H1 (cell line): ENCODE data around the gene CNOT1. TPM values are rescaled to one million over a fixed set of nuclear protein-coding genes. Genes with fewer than 3 reads are reported as not detected.

ENCODE experiments used
- ASH2L ChIP-seq: fragments of 200-600, 300-600 bp; sonication (generic); IDR thresholded peaks from one replicate; pipeline ENCODE4 v1.7.1; 2017; ENCODE audit warnings: low read length
- CHD2 ChIP-seq: IDR thresholded peaks from 2 replicates; pipeline ENCODE4 v1.6.1; 2012; ENCODE audit warnings: low read length, improper control_type of control experiment
- KDM1A ChIP-seq: fragments of 200-600, 300-600 bp; sonication (generic); IDR thresholded peaks from 2 replicates; pipeline ENCODE4 v1.7.1; 2016; ENCODE audit warnings: mild to moderate bottlenecking, low read length, borderline replicate concordance
- PHF8 ChIP-seq: fragments of 200-600 bp; sonication (generic); conservative IDR thresholded peaks from 2 replicates; pipeline ENCODE4 v1.7.1; 2012; ENCODE audit warnings: low read depth, mild to moderate bottlenecking, inconsistent platforms, low read length, moderate library complexity
- POLR2A ChIP-seq, 2 experiments: IDR thresholded peaks; 1 replicate in 1 of 2; 2 replicates in 1 of 2; pipeline ENCODE4 v1.6.1; 2011; ENCODE audit warnings: low read depth in 2 of 2, low read length in 2 of 2, mild to moderate bottlenecking in 2 of 2; ENCODE audit errors: control extremely low read depth in 1 of 2
- SIRT6 ChIP-seq: IDR thresholded peaks from one replicate; pipeline ENCODE4 v1.7.1; 2012; ENCODE audit warnings: low read length, inconsistent platforms
- SRF ChIP-seq: IDR thresholded peaks from 2 replicates; pipeline ENCODE4 v1.6.1; 2011; ENCODE audit warnings: mild to moderate bottlenecking, low read depth, low read length, moderate library complexity
- TBP ChIP-seq: IDR thresholded peaks from 2 replicates; pipeline ENCODE4 v1.6.1; 2011; ENCODE audit warnings: low read depth, low read length, improper control_type of control experiment
- polyA plus RNA-seq, 7 experiments: library from polyadenylated mRNA; depleted of rRNA in 3 of 7; stranded (reverse) in 5 of 7; unstranded in 2 of 7; fragments of >200 nt in 5 of 7; fragments of 200-250 nt in 2 of 7; gene quantifications; 1 replicate in 5 of 7; 2 replicates in 1 of 7; 4 replicates in 1 of 7; pipeline versions ENCODE4 v1.2.1 to v1.2.3, GENCODE V29; 2011 to 2013; ENCODE audit warnings: missing spikeins in 2 of 7, mixed read lengths in 2 of 7
- total RNA-seq: library from RNA; stranded (reverse); fragmentation: NEBNext Ultra II Directional; extraction: Animal tissue kit (Norgen Biotek cat#: 25700); gene quantifications from 2 replicates; pipeline ENCODE4 v1.2.1, GENCODE V29; 2021
- TF ChIP-seq, protein P1 (sequence below): fragments of 300-600 bp; sonication (generic); IDR thresholded peaks from 2 replicates; pipeline ENCODE4 v1.7.1; 2012; ENCODE audit warnings: low read length, moderate library complexity, mild to moderate bottlenecking, inconsistent platforms; ENCODE audit not compliant: insufficient replicate concordance
- TF ChIP-seq, protein P2 (sequence below): IDR thresholded peaks from 2 replicates; pipeline ENCODE4 v1.6.1; 2012; ENCODE audit warnings: low read length, inconsistent platforms

Gene CNOT1
- total and polyA plus RNA-seq, 2 of the 8 experiments (the other 6 are each of a cell fraction or from before 2014, with no cell fraction given) = 306 to 319 TPM

DNA sequence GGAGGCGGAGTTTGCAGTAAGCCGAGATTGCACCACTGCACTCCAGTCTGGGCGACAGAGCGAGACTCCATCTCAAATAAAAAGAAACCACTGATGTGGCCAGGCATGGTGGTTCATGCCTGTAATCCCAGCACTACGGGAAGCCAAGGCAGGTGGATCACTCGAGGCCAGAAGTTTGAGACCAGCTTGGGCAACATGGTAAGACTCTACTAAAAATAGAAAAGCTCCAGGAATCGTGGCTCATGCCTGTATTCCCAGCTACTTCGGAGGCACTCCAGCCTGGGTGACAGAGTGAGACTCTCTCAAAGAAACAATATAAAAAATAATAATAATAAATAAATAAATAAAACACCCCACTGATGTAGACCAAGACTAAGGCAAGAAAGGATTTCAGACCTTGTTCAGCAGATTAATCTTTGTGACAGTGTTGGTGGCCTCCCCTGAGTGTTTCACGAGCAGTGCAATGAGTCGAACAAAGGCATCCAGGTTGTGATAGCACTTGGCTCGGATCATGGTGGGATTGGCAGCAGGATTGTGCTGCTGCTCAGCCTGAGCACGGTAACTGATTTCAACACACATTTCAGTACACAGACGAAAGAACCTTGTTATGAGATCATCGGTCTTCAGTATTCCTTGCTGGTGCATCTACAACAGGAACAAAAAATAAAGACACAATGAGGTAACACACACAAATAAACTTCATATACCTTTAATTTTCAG, 95.7 kb downstream of the CNOT1 start (continued):
- TF ChIP-seq, protein P1, sequence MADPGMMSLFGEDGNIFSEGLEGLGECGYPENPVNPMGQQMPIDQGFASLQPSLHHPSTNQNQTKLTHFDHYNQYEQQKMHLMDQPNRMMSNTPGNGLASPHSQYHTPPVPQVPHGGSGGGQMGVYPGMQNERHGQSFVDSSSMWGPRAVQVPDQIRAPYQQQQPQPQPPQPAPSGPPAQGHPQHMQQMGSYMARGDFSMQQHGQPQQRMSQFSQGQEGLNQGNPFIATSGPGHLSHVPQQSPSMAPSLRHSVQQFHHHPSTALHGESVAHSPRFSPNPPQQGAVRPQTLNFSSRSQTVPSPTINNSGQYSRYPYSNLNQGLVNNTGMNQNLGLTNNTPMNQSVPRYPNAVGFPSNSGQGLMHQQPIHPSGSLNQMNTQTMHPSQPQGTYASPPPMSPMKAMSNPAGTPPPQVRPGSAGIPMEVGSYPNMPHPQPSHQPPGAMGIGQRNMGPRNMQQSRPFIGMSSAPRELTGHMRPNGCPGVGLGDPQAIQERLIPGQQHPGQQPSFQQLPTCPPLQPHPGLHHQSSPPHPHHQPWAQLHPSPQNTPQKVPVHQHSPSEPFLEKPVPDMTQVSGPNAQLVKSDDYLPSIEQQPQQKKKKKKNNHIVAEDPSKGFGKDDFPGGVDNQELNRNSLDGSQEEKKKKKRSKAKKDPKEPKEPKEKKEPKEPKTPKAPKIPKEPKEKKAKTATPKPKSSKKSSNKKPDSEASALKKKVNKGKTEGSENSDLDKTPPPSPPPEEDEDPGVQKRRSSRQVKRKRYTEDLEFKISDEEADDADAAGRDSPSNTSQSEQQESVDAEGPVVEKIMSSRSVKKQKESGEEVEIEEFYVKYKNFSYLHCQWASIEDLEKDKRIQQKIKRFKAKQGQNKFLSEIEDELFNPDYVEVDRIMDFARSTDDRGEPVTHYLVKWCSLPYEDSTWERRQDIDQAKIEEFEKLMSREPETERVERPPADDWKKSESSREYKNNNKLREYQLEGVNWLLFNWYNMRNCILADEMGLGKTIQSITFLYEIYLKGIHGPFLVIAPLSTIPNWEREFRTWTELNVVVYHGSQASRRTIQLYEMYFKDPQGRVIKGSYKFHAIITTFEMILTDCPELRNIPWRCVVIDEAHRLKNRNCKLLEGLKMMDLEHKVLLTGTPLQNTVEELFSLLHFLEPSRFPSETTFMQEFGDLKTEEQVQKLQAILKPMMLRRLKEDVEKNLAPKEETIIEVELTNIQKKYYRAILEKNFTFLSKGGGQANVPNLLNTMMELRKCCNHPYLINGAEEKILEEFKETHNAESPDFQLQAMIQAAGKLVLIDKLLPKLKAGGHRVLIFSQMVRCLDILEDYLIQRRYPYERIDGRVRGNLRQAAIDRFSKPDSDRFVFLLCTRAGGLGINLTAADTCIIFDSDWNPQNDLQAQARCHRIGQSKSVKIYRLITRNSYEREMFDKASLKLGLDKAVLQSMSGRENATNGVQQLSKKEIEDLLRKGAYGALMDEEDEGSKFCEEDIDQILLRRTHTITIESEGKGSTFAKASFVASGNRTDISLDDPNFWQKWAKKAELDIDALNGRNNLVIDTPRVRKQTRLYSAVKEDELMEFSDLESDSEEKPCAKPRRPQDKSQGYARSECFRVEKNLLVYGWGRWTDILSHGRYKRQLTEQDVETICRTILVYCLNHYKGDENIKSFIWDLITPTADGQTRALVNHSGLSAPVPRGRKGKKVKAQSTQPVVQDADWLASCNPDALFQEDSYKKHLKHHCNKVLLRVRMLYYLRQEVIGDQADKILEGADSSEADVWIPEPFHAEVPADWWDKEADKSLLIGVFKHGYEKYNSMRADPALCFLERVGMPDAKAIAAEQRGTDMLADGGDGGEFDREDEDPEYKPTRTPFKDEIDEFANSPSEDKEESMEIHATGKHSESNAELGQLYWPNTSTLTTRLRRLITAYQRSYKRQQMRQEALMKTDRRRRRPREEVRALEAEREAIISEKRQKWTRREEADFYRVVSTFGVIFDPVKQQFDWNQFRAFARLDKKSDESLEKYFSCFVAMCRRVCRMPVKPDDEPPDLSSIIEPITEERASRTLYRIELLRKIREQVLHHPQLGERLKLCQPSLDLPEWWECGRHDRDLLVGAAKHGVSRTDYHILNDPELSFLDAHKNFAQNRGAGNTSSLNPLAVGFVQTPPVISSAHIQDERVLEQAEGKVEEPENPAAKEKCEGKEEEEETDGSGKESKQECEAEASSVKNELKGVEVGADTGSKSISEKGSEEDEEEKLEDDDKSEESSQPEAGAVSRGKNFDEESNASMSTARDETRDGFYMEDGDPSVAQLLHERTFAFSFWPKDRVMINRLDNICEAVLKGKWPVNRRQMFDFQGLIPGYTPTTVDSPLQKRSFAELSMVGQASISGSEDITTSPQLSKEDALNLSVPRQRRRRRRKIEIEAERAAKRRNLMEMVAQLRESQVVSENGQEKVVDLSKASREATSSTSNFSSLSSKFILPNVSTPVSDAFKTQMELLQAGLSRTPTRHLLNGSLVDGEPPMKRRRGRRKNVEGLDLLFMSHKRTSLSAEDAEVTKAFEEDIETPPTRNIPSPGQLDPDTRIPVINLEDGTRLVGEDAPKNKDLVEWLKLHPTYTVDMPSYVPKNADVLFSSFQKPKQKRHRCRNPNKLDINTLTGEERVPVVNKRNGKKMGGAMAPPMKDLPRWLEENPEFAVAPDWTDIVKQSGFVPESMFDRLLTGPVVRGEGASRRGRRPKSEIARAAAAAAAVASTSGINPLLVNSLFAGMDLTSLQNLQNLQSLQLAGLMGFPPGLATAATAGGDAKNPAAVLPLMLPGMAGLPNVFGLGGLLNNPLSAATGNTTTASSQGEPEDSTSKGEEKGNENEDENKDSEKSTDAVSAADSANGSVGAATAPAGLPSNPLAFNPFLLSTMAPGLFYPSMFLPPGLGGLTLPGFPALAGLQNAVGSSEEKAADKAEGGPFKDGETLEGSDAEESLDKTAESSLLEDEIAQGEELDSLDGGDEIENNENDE = no peak
- TF ChIP-seq POLR2A (IDR thresholded peaks at IDR 0.05; ENCODE audit: control extremely low read depth in 1 of 2, low read depth in 2 of 2, low read length in 2 of 2) = no peak
- TF ChIP-seq SIRT6 = no peak
- no peak for TF ChIP-seq PHF8
- no peak for TF ChIP-seq SRF
- no peak for TF ChIP-seq ASH2L
- no peak for TF ChIP-seq TBP
- TF ChIP-seq KDM1A = no peak
- no peak for TF ChIP-seq CHD2
- TF ChIP-seq, protein P2, sequence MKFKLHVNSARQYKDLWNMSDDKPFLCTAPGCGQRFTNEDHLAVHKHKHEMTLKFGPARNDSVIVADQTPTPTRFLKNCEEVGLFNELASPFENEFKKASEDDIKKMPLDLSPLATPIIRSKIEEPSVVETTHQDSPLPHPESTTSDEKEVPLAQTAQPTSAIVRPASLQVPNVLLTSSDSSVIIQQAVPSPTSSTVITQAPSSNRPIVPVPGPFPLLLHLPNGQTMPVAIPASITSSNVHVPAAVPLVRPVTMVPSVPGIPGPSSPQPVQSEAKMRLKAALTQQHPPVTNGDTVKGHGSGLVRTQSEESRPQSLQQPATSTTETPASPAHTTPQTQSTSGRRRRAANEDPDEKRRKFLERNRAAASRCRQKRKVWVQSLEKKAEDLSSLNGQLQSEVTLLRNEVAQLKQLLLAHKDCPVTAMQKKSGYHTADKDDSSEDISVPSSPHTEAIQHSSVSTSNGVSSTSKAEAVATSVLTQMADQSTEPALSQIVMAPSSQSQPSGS = no peak
